GM12878 (cell line): ENCODE results near the gene LDLRAD3. TPM values are rescaled to one million over a fixed set of nuclear protein-coding genes. Genes with fewer than 3 reads are reported as not detected.

Source experiments
- ATAC-seq: fragments of 200-7000 bp; cut with Tn5 transposase; 3 replicates; pipeline ENCODE4 v1.9.1; 2020; ENCODE audit warnings: mild to moderate bottlenecking, moderate library complexity
- BruUV-seq: library from RNA; stranded (reverse); fragments of 400-500 nt; replicated peaks from 2 replicates; lab custom pipeline; 2021; lab: Mats Ljungman, UMichigan
- CTCF ChIA-PET: fragments of 300-600 bp; sonication (Branson Sonifier 250); formaldehyde crosslinking; extraction: SDS; loops from one replicate; lab custom pipeline; 2021; ENCODE audit warnings: inconsistent platforms; lab: Yijun Ruan, JAX
- POLR2A ChIA-PET: fragments of 350-600 bp; formaldehyde crosslinking; extraction: SDS; loops from one replicate; lab custom pipeline; 2021; ENCODE audit warnings: inconsistent platforms; lab: Charles Lee
- RAD21 ChIA-PET: fragments of 300-600 bp; sonication (Branson Sonifier 250); formaldehyde crosslinking; loops from one replicate; lab custom pipeline; 2023; ENCODE audit warnings: antibody characterized with exemption; ENCODE audit not compliant: unreplicated experiment; lab: Charles Lee
- SMC1A ChIA-PET: fragments of 300-600 bp; sonication (Branson Sonifier 250); formaldehyde crosslinking; loops from one replicate; lab custom pipeline; 2023; ENCODE audit not compliant: unreplicated experiment, uncharacterized antibody; lab: Charles Lee
- DNase-seq: peaks from one replicate; pipeline ENCODE4 v3.0.0-alpha.2; 2011; ENCODE audit warnings: low read depth, low spot score
- FAIRE-seq: peaks from 3 replicates; lab custom pipeline; 2011; peaks lifted over from hg19 to GRCh38; lab: Jason Lieb, UNC
- H2AFZ ChIP-seq: 2 replicates; pipeline ENCODE4 v1.6.0; 2011; ENCODE audit warnings: low read depth, low read length, control low read depth; ENCODE audit not compliant: control insufficient read depth
- H3K27ac ChIP-seq: 2 replicates; pipeline ENCODE4 v1.5.1; 2011; ENCODE audit warnings: control low read depth; ENCODE audit not compliant: control insufficient read depth, insufficient read depth
- H3K27me3 ChIP-seq, 2 experiments: replicated peaks in 1 of 2; 2 replicates each; pipeline versions ENCODE4 v1.6.0 to v1.6.1; 2011; ENCODE audit warnings: low read length in 1 of 2; ENCODE audit not compliant: control insufficient read depth in 2 of 2, insufficient read depth in 2 of 2
- H3K36me3 ChIP-seq, 2 experiments: 2 replicates each; pipeline ENCODE4 v1.5.1; 2011; ENCODE audit warnings: low read length in 1 of 2; ENCODE audit not compliant: control insufficient read depth in 2 of 2, insufficient read depth in 2 of 2
- H3K4me1 ChIP-seq: 2 replicates; pipeline ENCODE4 v1.6.1; 2011; ENCODE audit warnings: mild to moderate bottlenecking, low read length, moderate library complexity, mixed read lengths; ENCODE audit not compliant: control insufficient read depth, insufficient read depth
- H3K4me2 ChIP-seq: 2 replicates; pipeline ENCODE4 v1.6.0; 2011; ENCODE audit warnings: control low read depth; ENCODE audit not compliant: control insufficient read depth, insufficient read depth
- H3K4me3 ChIP-seq: fragments of 200-600 bp; sonication (generic); 2 replicates; pipeline ENCODE4 v1.5.1; 2016
- H3K79me2 ChIP-seq: 2 replicates; pipeline ENCODE4 v1.6.0; 2011; ENCODE audit warnings: low read length; ENCODE audit not compliant: control insufficient read depth, insufficient read depth
- H3K9ac ChIP-seq: 2 replicates; pipeline ENCODE4 v1.8.0; 2011; ENCODE audit warnings: low read length, control low read depth, mixed read lengths; ENCODE audit not compliant: control insufficient read depth, insufficient read depth
- H3K9me3 ChIP-seq: replicated peaks from 3 replicates; pipeline ENCODE4 v1.5.1; 2011; ENCODE audit warnings: mild to moderate bottlenecking, low read length; ENCODE audit not compliant: control insufficient read depth, insufficient read depth
- H4K20me1 ChIP-seq: 2 replicates; pipeline ENCODE4 v1.6.0; 2011; ENCODE audit not compliant: control insufficient read depth, insufficient read depth
- ATF7 ChIP-seq: fragments of 450-650 bp; IDR thresholded peaks from 2 replicates; pipeline ENCODE4 v1.6.1; 2016; ENCODE audit warnings: low read depth, mild to moderate bottlenecking
- EP300 ChIP-seq, 2 experiments: fragments of 150-350 bp in 1 of 2; IDR thresholded peaks; 2 replicates each; pipeline ENCODE4 v1.6.1; 2011 to 2012; ENCODE audit warnings: low read depth in 2 of 2, low read length in 2 of 2, borderline replicate concordance in 1 of 2, improper control_type of control experiment in 1 of 2, inconsistent platforms in 1 of 2; ENCODE audit not compliant: control insufficient read depth in 1 of 2
- FOS ChIP-seq: IDR thresholded peaks from 3 replicates; pipeline ENCODE4 v1.6.1; 2011; ENCODE audit warnings: borderline replicate concordance; ENCODE audit not compliant: insufficient read length; ENCODE audit errors: extremely low read depth
- HDAC6 ChIP-seq: fragments of 200-600 bp; sonication (generic); IDR thresholded peaks from one replicate; pipeline ENCODE4 v1.8.0; 2017; ENCODE audit warnings: antibody characterized with exemption; ENCODE audit not compliant: unreplicated experiment
- NR2C2 ChIP-seq: IDR thresholded peaks from 2 replicates; pipeline ENCODE4 v1.6.1; 2011; ENCODE audit warnings: borderline replicate concordance, low read depth; ENCODE audit not compliant: control insufficient read depth, insufficient read length
- POU2F2 ChIP-seq: IDR thresholded peaks from 3 replicates; pipeline ENCODE4 v1.6.1; 2011; ENCODE audit warnings: low read depth, mild to moderate bottlenecking, low read length, borderline replicate concordance
- RAD21 ChIP-seq: IDR thresholded peaks from 2 replicates; pipeline ENCODE4 v1.6.1; 2011; ENCODE audit warnings: mild to moderate bottlenecking, low read depth, low read length, moderate library complexity; ENCODE audit not compliant: insufficient read depth
- RB1 ChIP-seq: fragments of 450-650 bp; formaldehyde crosslinking; IDR thresholded peaks from 2 replicates; pipeline ENCODE4 v1.6.1; 2017; ENCODE audit warnings: mild to moderate bottlenecking, borderline replicate concordance
- ZNF217 ChIP-seq: fragments of 450-650 bp; IDR thresholded peaks from 2 replicates; pipeline ENCODE4 v1.6.1; 2017; ENCODE audit warnings: antibody characterized with exemption, mild to moderate bottlenecking
- ZNF24 ChIP-seq: fragments of 450-650 bp; IDR thresholded peaks from 2 replicates; pipeline ENCODE4 v1.6.1; 2017; ENCODE audit warnings: antibody characterized with exemption, mild to moderate bottlenecking
- WGBS: methylation state at CpG from one replicate; pipeline ENCODE4 v1.1.6; 2016; ENCODE audit warnings: low lambda C conversion rate; ENCODE audit not compliant: insufficient replicate concordance, insufficient coverage; ENCODE audit errors: missing lambda C conversion rate; 5-methylcytosine and 5-hydroxymethylcytosine counted together
- in situ Hi-C: fragments of 300-500 bp; cut with MboI; formaldehyde crosslinking; loops from 9 replicates; pipeline ENCODE4 v1.14.3; 2018; ENCODE audit warnings: mixed read lengths
- intact Hi-C: fragments of 100-400 bp; cut with micrococcal nuclease; formaldehyde crosslinking; loops from one replicate; pipeline ENCODE4 v1.14.2; 2022; ENCODE audit not compliant: unreplicated experiment
- polyA plus RNA-seq, 11 experiments: library from polyadenylated mRNA; depleted of rRNA in 4 of 11; unstranded in 6 of 11; stranded (reverse) in 5 of 11; fragments of >200 nt; fragmentation: Nextera tagmentation in 4 of 11; fragmentation: Illumina TruSeq in 1 of 11; extraction: Ambion mirVana in 4 of 11; extraction: Trizol in 1 of 11; gene quantifications; 1 replicate in 1 of 11; 2 replicates in 10 of 11; pipeline versions ENCODE4 v1.2.1 to v1.2.3, GENCODE V29; 2011 to 2016; ENCODE audit warnings: inconsistent platforms in 2 of 11, missing spikeins in 2 of 11, low read depth in 1 of 11
- total RNA-seq, 4 experiments: library from RNA; depleted of rRNA in 3 of 4; stranded (reverse); fragments of >200 nt in 3 of 4; fragmentation: Illumina TruSeq in 1 of 4; extraction: Trizol in 1 of 4; gene quantifications; 2 replicates each; pipeline versions ENCODE4 v1.2.1 to v1.2.3, GENCODE V29; 2013 to 2021

The LDLRAD3 gene
- total and polyA plus RNA-seq, 10 of the 15 experiments (the other 5 are each of a cell fraction or from before 2014, with no cell fraction given), result 2.5 to 17.2 (median 10.7) TPM

- TF ChIP-seq ATF7 (no peak), HDAC6 (no peak), EP300 (IDR thresholded peaks at IDR 0.05; ENCODE audit: borderline replicate concordance in 1 of 2, control insufficient read depth in 1 of 2, low read depth in 2 of 2, low read length in 2 of 2) (no peak), RAD21 (peak; percentile 65), NR2C2 (no peak), ZNF217 (no peak), RB1 (no peak), ZNF24 (no peak)
These were observed 112.4 kb downstream of the LDLRAD3 start (continued) for GRCh38 chr11:36056160-36056751.

GRCh38 chr11:36057379-36058042, 113.6 kb downstream of the LDLRAD3 start:
- BruUV-seq, result no TSS peak
- Histone ChIP-seq H3K9ac (no peak overlapping the region), H3K27ac (no peak overlapping the region), H3K4me1 (no peaks in the 10 kb centered on the region), H3K36me3 (no peaks in the 10 kb centered on the region), H4K20me1 (no peaks in the 10 kb centered on the region), H3K4me3 (no peak overlapping the region), H3K9me3 (peaks cover 3% of the 10 kb centered on the region; the same call in 1 of the 3 replicates), H2AFZ (no peak overlapping the region), H3K4me2 (no peak overlapping the region), H3K79me2 (no peaks in the 10 kb centered on the region), H3K27me3 (no peaks in the 10 kb centered on the region; a peak in 1 of 4 replicates)
- in situ Hi-C loops (no loop called here), intact Hi-C loops (loop anchor here (5.0 kb wide), 1 partner anchor 440 kb away; the partner anchor contains the start of gene FJX1)
- FAIRE-seq (no peak), DNase-seq (no peak), ATAC-seq (no peak)
- CTCF ChIA-PET, result interaction anchor here (0.9 to 2.6 kb wide), 8 partner anchors 10 to 438 kb away, joined by 3 to 22 read pairs (median 4); no protein-coding TSS in a partner anchor
- SMC1A ChIA-PET, result interaction anchor here (1.0 to 2.0 kb wide), 2 partner anchors 53 to 235 kb away, joined by 3 to 10 read pairs; no protein-coding TSS in a partner anchor
- WGBS, result 9% methylated on average over 9 of the region's 9 CpGs
- no peak for TF ChIP-seq FOS
- TF ChIP-seq POU2F2, result no peak
- POLR2A ChIA-PET, result no interaction called here
- RAD21 ChIA-PET, result interaction anchor here (2.6 kb wide), 1 partner anchor 236 kb away, joined by 24 read pairs; no protein-coding TSS in a partner anchor
